ENCODE data around the gene IL17B. TPM values are rescaled to one million over a fixed set of nuclear protein-coding genes. Genes with fewer than 3 reads are reported as not detected.

IL17B gene
- total RNA-seq, 1 donor from 2014 or later: not detected

DNA sequence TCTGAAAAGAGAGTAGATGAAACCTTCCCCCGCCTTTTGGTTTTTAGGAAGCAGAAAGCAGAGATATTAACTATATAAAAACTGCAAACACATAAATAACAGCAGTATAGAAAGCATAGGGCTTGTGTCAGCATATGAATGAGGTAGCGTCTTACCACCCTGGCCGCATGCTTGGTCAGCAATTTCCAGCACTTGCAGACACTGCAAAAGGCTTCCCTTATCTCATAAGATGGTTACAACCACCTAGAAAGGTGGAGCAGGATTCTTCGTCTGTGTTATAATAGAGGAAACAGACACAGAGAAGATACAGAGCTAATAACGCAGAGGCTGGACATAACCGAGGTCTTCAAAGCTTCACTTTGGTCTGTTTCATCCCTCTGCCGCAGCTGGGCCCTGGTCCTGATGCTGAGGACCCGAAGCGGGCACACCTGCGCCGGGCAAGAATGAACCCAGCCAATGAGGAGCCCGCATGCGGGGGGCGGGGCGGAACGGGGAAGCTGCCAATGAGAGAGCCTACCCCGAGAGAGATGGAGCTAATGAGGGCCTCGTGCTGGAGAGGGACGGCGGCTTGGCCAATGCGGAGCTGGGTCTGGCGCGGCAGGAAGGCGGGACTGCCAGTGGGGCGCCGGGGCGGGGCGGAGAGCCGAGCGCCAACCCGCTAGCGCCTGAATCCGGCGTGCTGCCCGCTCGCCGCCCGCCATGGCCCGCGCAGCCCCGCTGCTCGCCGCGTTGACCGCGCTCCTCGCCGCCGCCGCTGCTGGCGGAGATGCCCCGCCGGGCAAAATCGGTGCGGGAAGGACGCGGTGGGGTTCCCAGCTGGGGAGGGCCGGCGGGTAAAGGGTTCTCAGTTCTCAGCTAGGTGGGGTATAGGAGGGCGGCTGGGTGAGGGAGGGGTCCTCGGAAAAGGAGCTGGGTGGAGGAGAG, 21.5 kb downstream of the IL17B start, which contains the start of gene PCYOX1L:
PCYOX1L (plus strand) TSS at position 677 of the 924 bp plus-strand sequence; CDS start at position 700, 23 bp downstream.
- Mint-ChIP-seq H3K9me3 (no peaks in the 10 kb centered on the region), H3K4me3 (peak within 1 kb of the TSS; percentile 90), H3K36me3 (ENCODE audit: low read depth) (peaks cover 34% of the 10 kb centered on the region), H3K4me1 (peaks cover 60% of the 10 kb centered on the region), H3K27me3 (no peaks in the 10 kb centered on the region), H3K27ac (peak within 1 kb of the TSS; percentile 83)
- peak; percentile 99 for DNase-seq
- intact Hi-C loops (cut with micrococcal nuclease): loop anchor here (1.0 to 10.0 kb wide), 4 partner anchors 10 to 607 kb away; partner anchors contain the start of genes GRPEL2 and SLC26A2

DNA sequence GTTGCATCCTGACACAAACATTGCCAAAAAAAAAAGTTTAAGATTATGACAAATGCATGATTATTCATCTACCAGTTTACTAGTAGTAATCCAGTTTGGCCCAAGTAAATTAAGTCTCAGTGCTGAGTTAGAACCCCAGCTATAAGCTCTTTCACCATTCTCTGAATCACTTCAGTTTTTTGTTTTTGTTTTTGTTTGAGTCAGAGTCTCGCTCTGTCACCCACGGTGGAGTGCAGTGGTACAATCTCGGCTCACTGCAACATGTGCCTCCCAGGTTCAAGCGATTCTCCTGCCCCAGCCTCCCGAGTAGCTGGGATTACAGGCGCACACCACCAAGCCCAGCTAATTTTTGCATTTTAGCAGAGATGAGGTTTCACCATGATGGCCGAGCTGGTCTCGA, 22.7 kb downstream of the IL17B start:
- Mint-ChIP-seq H3K27ac (peak overlapping the region; percentile 71), H3K27me3 (no peaks in the 10 kb centered on the region), H3K4me1 (peaks cover 72% of the 10 kb centered on the region), H3K36me3 (ENCODE audit: low read depth) (peaks cover 45% of the 10 kb centered on the region), H3K9me3 (no peaks in the 10 kb centered on the region), H3K4me3 (peak overlapping the region; percentile 32)
- intact Hi-C loops (cut with micrococcal nuclease): loop anchor here (10.0 kb wide), 2 partner anchors 552 to 608 kb away; partner anchors contain the start of gene SLC26A2
- DNase-seq: no peak

DNA sequence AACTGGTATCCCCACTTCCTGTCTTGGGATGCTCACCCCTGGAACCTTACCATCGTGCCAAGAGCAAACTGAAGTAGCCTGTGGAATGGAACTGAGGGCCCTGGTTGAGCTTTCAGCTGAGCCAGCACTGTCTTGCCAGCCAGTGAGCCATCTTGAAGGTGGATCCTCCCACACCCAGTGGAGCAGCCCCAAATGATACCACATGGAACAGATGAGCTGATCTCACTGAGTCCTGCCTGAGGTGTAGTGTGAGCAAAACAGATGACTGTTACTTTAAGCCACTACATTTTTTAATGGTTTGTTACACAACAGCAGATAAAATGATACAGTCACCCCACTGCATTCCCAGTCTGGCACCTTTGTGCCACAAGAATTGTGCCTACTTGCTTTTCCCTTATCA, 23.4 kb downstream of the IL17B start:
- Mint-ChIP-seq H3K4me3 (peak overlapping the region; percentile 11), H3K27ac (peak overlapping the region; percentile 71), H3K9me3 (no peaks in the 10 kb centered on the region), H3K4me1 (peaks cover 70% of the 10 kb centered on the region), H3K36me3 (ENCODE audit: low read depth) (peaks cover 52% of the 10 kb centered on the region), H3K27me3 (no peaks in the 10 kb centered on the region)
- no peak for DNase-seq
- intact Hi-C loops (cut with micrococcal nuclease): loop anchor here (10.0 kb wide), 2 partner anchors 551 to 609 kb away; partner anchors contain the start of gene SLC26A2

DNA sequence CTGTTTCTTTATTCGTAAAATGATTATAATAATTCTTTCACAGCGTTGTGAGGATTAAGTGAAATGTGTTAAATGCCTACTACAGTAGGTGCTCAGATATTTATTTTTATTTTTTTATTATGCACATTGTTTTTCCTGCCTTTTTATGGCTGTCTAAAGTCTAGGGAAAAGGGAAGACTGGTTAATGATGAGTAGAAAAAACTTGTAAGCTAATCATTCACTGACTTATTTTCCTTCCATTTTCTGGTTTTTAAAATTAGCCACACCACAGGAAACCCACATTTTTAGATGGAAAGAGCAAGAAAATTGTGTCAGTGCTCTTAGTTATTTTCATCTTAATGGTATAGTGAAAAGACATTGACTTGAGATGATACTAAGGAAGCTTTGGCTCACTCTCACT, 25.2 kb downstream of the IL17B start:
- intact Hi-C loops (cut with micrococcal nuclease): loop anchor here (10.0 kb wide), 2 partner anchors 549 to 611 kb away; partner anchors contain the start of gene SLC26A2
- Mint-ChIP-seq H3K27ac (peak overlapping the region; percentile 81), H3K4me3 (peak overlapping the region; percentile 10), H3K4me1 (peaks cover 66% of the 10 kb centered on the region), H3K36me3 (ENCODE audit: low read depth) (peaks cover 63% of the 10 kb centered on the region), H3K9me3 (peaks cover 3% of the 10 kb centered on the region), H3K27me3 (no peaks in the 10 kb centered on the region)
- DNase-seq: no peak

DNA sequence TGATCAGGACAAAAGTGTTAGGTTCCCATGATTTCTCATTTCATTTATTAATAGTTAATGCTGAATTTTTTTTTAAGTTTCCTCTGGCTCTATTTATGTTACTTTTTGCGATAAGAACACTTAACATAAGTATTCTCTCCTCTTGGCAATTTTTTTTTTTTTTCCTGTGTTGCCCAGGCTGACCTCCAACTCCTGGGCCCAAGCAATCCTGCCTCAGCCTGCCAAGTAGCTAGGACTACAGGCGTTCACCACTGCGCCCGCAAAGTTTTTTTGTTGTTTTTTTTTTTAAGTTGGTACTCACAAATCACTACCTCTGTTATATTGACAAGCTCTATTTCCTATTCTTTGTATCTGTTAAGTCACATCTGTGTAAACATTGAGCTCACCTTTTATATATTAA, 26.9 kb downstream of the IL17B start:
- Mint-ChIP-seq H3K9me3 (peaks cover 3% of the 10 kb centered on the region), H3K36me3 (ENCODE audit: low read depth) (peaks cover 77% of the 10 kb centered on the region), H3K4me1 (peaks cover 72% of the 10 kb centered on the region), H3K27ac (no peak overlapping the region), H3K4me3 (no peak overlapping the region), H3K27me3 (no peaks in the 10 kb centered on the region)
- intact Hi-C loops (cut with micrococcal nuclease): loop anchor here (10.0 kb wide), 2 partner anchors 547 to 613 kb away; partner anchors contain the start of gene SLC26A2
- DNase-seq: no peak

DNA sequence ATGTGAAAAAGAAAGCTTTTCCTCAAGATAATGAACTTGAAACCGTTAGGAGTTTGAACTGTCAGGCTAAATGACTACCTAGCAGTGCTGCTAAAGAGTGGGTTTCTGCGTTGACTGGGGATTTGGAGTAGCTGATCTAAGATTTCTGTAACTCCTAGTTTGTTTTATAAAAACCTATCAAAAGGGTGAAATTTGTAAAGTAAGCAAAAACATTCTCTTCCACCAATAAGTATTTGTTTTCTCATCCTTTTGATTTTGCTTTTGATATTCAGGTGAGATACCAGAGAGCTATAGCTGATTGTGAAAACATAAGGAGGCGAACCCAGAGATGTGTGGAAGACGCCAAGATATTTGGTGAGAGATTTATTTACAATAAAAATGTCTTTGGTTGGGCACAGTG, 29.7 kb downstream of the IL17B start:
- Mint-ChIP-seq H3K9me3 (peaks cover 3% of the 10 kb centered on the region), H3K4me1 (peaks cover 66% of the 10 kb centered on the region), H3K27ac (peak overlapping the region; percentile 26), H3K36me3 (ENCODE audit: low read depth) (peaks cover 74% of the 10 kb centered on the region), H3K4me3 (peak overlapping the region; percentile 96), H3K27me3 (no peaks in the 10 kb centered on the region)
- DNase-seq: no peak
- intact Hi-C loops (cut with micrococcal nuclease): loop anchor here (5.0 to 10.0 kb wide), 2 partner anchors 1008 to 1735 kb away; partner anchors contain the start of genes TCOF1 and TNIP1

DNA sequence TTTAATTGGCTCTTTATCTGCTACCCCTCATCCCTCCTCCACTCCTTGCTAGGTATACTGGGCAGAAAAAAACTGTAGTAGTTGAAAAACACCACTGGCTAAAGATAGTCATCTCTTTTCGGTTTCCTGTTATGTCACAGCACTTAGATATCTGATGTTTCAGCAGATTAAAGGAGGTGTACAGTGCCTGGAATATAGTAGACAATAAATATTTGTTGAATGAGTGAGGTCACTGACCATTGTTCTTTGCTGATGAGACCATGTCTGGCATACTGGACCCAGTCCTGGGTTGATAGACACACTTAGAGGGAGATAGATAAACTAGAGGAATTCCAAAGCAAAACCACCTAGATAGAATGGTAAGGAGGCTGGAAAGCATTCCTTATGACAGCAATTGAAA, 30.6 kb downstream of the IL17B start:
- Mint-ChIP-seq H3K9me3 (peaks cover 3% of the 10 kb centered on the region), H3K4me3 (peak overlapping the region; percentile 96), H3K27me3 (no peaks in the 10 kb centered on the region), H3K27ac (peak overlapping the region; percentile 73), H3K36me3 (ENCODE audit: low read depth) (peaks cover 67% of the 10 kb centered on the region), H3K4me1 (peaks cover 66% of the 10 kb centered on the region)
- peak; percentile 72 for DNase-seq
- intact Hi-C loops (cut with micrococcal nuclease): loop anchor here (5.0 to 10.0 kb wide), 2 partner anchors 1009 to 1736 kb away; partner anchors contain the start of genes TCOF1 and TNIP1

DNA sequence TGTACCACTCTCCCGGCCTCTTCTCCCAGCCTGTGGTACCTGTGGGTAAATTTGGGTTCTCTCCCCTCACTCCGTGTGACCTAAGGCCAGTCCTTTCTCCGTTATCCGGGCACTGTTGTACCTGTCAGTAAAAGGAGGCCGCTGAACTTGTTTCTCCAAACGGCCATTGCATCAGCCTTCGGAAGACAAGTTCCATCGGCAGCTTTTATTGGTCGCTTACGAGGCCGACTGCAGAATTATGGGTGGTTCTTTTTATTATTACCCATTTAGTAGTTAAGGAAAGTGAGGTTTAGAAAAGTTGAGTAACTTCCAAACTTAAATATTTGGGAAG, 33.2 kb downstream of the IL17B start:
- H3K27ac Mint-ChIP-seq: peak overlapping the region; percentile 97
- intact Hi-C loops (cut with micrococcal nuclease): loop anchor here (1.0 to 10.0 kb wide), 6 partner anchors 11 to 1739 kb away; partner anchors contain the start of genes CSNK1A1, FBXO38, PPARGC1B and TCOF1
- peak overlapping the region; percentile 96 for H3K4me3 Mint-ChIP-seq
- no peaks in the 10 kb centered on the region for H3K27me3 Mint-ChIP-seq
- H3K36me3 Mint-ChIP-seq (ENCODE audit: low read depth): peaks cover 47% of the 10 kb centered on the region
- H3K9me3 Mint-ChIP-seq: peaks cover 3% of the 10 kb centered on the region
- DNase-seq: peak; percentile 73
- peaks cover 51% of the 10 kb centered on the region for H3K4me1 Mint-ChIP-seq

DNA sequence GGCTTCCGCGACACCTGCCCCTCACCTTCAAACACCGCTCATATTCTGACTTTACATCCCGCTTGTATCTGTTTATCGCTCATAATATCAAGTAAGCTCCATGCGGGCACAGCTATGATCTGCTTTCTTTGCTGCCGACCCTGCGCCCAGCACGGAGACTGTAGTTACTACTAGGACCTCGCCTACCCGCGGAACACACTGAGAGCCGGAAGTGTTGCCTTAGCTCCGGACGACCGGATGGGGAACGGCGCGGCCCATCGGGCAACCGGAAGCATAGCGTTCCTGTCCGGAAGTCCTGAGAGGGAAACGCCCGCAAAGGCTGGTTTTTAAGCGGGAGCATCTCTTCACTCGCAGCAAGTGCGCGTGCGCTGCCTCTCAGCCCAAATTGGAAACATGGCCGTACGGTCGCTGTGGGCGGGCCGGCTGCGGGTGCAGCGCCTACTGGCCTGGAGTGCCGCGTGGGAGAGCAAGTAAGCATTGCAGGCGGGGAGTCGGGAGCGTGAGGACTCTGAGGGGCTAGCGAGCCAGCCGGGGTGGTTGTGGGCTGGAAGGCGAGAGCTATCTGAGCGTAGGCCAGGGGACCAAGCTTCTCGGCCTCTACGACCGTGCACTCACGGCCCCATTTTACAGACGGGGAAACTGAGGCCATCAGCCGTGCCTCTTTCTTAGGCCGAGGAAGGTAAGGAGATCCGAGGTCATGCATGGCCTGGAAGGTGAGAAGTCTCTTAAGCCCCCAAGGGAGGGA, 33.8 kb downstream of the IL17B start, which contains the start of gene GRPEL2:
GRPEL2 (plus strand) TSS at position 353 of the 745 bp plus-strand sequence; CDS start at position 394, 41 bp downstream.
- H3K4me1 Mint-ChIP-seq: peaks cover 46% of the 10 kb centered on the region
- peak within 1 kb of the TSS; percentile 97 for H3K27ac Mint-ChIP-seq
- peaks cover 1% of the 10 kb centered on the region for H3K27me3 Mint-ChIP-seq
- peaks cover 42% of the 10 kb centered on the region for H3K36me3 Mint-ChIP-seq (ENCODE audit: low read depth)
- peak within 1 kb of the TSS; percentile 96 for H3K4me3 Mint-ChIP-seq
- intact Hi-C loops (cut with micrococcal nuclease): loop anchor here (1.0 to 10.0 kb wide), 6 partner anchors 12 to 1739 kb away; partner anchors contain the start of genes CSNK1A1, FBXO38, PPARGC1B and TCOF1
- DNase-seq: peak; percentile 97
- peaks cover 3% of the 10 kb centered on the region for H3K9me3 Mint-ChIP-seq

DNA sequence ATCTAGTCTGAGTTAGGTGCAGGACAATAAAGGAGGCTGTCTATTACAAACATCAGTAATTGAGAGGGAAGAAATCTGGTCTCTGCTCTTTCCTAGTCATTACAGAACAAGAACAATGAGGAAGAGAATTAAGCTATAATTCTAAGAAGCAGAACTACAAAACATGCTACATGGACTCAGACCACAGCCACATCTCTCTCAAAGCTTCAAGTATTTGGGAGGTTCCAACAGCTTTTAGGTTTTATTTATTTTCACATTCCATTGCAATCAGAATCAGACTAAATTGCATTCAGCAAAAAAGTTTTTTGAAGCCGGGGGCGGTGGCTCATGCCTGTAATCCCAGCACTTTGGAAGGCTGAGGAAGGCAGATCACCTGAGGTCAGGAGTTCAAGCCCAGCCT, 34.9 kb downstream of the IL17B start:
- Mint-ChIP-seq H3K9me3 (no peaks in the 10 kb centered on the region), H3K27ac (peak overlapping the region; percentile 1), H3K36me3 (ENCODE audit: low read depth) (peaks cover 30% of the 10 kb centered on the region), H3K27me3 (peaks cover 4% of the 10 kb centered on the region), H3K4me3 (peak overlapping the region; percentile 51), H3K4me1 (peaks cover 37% of the 10 kb centered on the region)
- DNase-seq: no peak
- intact Hi-C loops (cut with micrococcal nuclease): loop anchor here (2.0 to 10.0 kb wide), 2 partner anchors 387 to 1741 kb away; partner anchors contain the start of genes PPARGC1B and TNIP1

DNA sequence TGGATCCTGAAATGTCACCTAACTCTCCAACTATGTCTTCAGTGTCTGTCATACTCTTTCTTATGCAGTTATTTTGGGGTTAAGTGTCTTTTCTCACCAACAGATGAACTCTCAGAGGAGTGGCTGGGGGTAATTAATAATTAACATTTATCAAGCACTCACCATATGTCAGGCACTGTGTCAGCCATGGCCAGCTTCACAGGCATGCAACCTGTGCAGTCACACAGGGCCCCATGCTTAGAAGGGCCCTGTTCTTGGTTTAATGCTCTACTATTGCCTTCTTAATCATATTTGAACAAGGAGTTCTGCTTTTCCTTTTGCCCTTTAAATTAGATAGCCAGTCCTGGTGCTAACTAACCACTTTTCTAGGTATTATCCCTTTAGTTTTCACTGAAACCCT, 37.2 kb downstream of the IL17B start:
- H3K4me1 Mint-ChIP-seq: peaks cover 17% of the 10 kb centered on the region

DNA sequence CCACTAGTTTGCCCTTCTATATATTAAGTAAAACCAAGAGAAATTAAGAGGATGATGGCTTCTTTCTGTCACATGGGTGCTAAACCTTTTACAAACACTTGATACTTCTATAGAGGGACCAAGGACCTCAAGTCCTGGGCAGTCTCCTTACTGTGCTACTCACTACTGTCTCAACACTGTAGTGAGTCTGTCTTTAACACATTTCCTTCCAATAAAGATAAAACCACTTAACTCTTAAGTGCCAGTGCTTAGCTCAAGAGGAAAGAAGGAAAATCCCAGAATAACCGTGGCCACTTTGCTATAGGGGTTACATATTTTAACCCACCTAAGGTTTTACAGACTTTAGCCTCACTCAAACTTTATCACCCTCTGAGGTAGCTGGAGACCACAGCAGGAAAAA, 38.2 kb downstream of the IL17B start:
- H3K36me3 Mint-ChIP-seq (ENCODE audit: low read depth): peaks cover 6% of the 10 kb centered on the region
- no peak overlapping the region for H3K27ac Mint-ChIP-seq
- H3K4me3 Mint-ChIP-seq: no peak overlapping the region
- DNase-seq: no peak
- no peaks in the 10 kb centered on the region for H3K9me3 Mint-ChIP-seq
- H3K4me1 Mint-ChIP-seq: peaks cover 16% of the 10 kb centered on the region
- intact Hi-C loops (cut with micrococcal nuclease): loop anchor here (10.0 kb wide), 1 partner anchor 1744 kb away; the partner anchor contains the start of gene TNIP1
- peaks cover 22% of the 10 kb centered on the region for H3K27me3 Mint-ChIP-seq

More for the DNA sequence above, 37.2 kb downstream of the IL17B start:
- no peak for DNase-seq
- Mint-ChIP-seq H3K27ac (no peak overlapping the region), H3K4me3 (no peak overlapping the region), H3K9me3 (no peaks in the 10 kb centered on the region), H3K27me3 (peaks cover 16% of the 10 kb centered on the region), H3K36me3 (ENCODE audit: low read depth) (peaks cover 12% of the 10 kb centered on the region)
- intact Hi-C loops (cut with micrococcal nuclease): loop anchor here (10.0 kb wide), 1 partner anchor 1743 kb away; the partner anchor contains the start of gene TNIP1

DNA sequence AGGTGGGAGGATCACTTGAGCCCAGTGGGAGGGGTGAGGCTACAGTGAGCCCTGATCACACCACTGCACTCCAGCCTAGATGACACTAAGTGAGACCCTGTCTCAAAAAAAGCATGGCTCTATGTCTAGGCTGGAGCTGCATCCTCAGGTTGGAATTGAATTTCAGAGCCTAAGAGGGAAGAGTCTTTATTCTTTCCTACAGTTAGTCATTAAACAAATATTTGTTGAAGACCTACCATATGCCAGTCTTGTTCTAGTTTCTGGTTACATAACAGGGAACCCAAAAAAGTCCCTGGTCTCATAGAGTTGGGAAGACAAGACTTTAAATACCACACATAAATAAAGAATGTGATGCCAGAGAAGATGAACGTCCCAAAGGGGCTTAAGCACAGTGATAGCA, 40.7 kb downstream of the IL17B start:
- intact Hi-C loops (cut with micrococcal nuclease): no loop called here
- peaks cover 27% of the 10 kb centered on the region for H3K27me3 Mint-ChIP-seq
- no peaks in the 10 kb centered on the region for H3K9me3 Mint-ChIP-seq
- H3K4me3 Mint-ChIP-seq: no peak overlapping the region
- no peaks in the 10 kb centered on the region for H3K36me3 Mint-ChIP-seq (ENCODE audit: low read depth)
- no peak for DNase-seq
- no peaks in the 10 kb centered on the region for H3K4me1 Mint-ChIP-seq
- no peak overlapping the region for H3K27ac Mint-ChIP-seq

All from activated CD4-positive, alpha-beta T cell treated with anti-CD3 and anti-CD28 coated beads, Interleukin-2, amount 10 ng/mL, durations not matched to agents 24 days and 14 days (primary cell).